ENCODE measurements around the gene TMPRSS12. TPM values are rescaled to one million over a fixed set of nuclear protein-coding genes. Genes with fewer than 3 reads are reported as not detected.

Gene TMPRSS12
- total and polyA plus RNA-seq, 2 of the 13 experiments (the other 11 are each of a cell fraction or from before 2014, with no cell fraction given) = not detected

DNA sequence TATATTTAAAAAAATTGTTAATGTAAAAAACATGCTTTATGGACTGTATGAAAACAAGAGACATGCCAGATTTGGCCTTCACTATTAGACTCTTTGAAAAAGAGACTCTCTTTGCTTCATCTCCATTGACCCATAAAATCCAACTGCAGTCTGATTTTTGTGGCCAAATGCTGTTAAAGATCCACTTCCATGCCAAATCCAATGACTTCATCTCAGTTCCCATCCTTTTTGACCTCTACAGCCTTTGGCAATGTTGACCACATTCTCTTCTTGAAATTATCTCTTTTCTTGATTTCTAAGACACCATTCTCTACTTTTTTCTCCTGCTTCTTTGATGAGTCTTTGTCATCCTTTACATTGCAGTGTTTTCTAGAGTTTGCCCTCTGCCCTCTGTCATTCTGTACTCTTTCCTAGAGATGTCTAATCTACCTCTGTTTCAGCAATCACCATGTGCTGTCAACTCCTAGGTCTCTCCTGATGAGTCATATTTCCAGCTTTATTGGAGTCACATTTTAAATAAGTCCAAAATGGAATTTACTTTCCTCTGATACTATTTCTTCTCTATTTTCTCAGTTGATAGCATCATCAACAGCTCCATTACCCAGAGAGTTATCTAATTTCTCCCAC lies 2.4 kb downstream of the TMPRSS12 start:
- CTCF ChIA-PET (ENCODE audit: low intra/inter-chr PET ratio, low total read pairs) = no interaction called here
- no peak for DNase-seq (ENCODE audit: low spot score)
- FAIRE-seq = no peak
- H3K9ac ChIP-seq (ENCODE audit: insufficient read depth, low read depth, low read length) = no peak overlapping the region
- H3K4me1 ChIP-seq (ENCODE audit: insufficient read depth, low read length) = no peaks in the 10 kb centered on the region
- no peaks in the 10 kb centered on the region for H4K20me1 ChIP-seq (ENCODE audit: insufficient read depth, low read length)
- no peak for TF ChIP-seq ZSCAN30 (CRISPR knock-in tag; IDR thresholded peaks at IDR 0.05)
- TF ChIP-seq ARNT2 (CRISPR knock-in tag; IDR thresholded peaks at IDR 0.05; ENCODE audit: low read depth) = no peak
- TF ChIP-seq ZNF737 (CRISPR knock-in tag; IDR thresholded peaks at IDR 0.05; ENCODE audit: borderline replicate concordance) = no peak
- no peak for TF ChIP-seq NFE2L1 (CRISPR knock-in tag; IDR thresholded peaks at IDR 0.05; ENCODE audit: borderline replicate concordance)
- no peak for TF ChIP-seq ZNF383 (CRISPR knock-in tag; IDR thresholded peaks at IDR 0.05; ENCODE audit: borderline replicate concordance)
- no peak for TF ChIP-seq NFIC (IDR thresholded peaks at IDR 0.05; ENCODE audit: low read length)
- no peak for TF ChIP-seq HCFC1 (IDR thresholded peaks at IDR 0.05; ENCODE audit: low read depth, low read length)
- TF ChIP-seq EP300 (IDR thresholded peaks at IDR 0.05; ENCODE audit: low read depth in 2 of 2, low read length in 2 of 2) = no peak
- TF ChIP-seq EP300 (CRISPR knock-in tag; IDR thresholded peaks at IDR 0.05; ENCODE audit: borderline replicate concordance) = no peak
- TF ChIP-seq FOXK2 (IDR thresholded peaks at IDR 0.05) = no peak
- TF ChIP-seq ZNF367 (CRISPR knock-in tag; IDR thresholded peaks at IDR 0.05; ENCODE audit: borderline replicate concordance) = no peak
- TF ChIP-seq MAFK (conservative IDR thresholded peaks at IDR 0.05 in 1 of 2, IDR thresholded peaks at IDR 0.05 in 1 of 2; ENCODE audit: low read length in 2 of 2) = no peak
- TF ChIP-seq, protein P1, sequence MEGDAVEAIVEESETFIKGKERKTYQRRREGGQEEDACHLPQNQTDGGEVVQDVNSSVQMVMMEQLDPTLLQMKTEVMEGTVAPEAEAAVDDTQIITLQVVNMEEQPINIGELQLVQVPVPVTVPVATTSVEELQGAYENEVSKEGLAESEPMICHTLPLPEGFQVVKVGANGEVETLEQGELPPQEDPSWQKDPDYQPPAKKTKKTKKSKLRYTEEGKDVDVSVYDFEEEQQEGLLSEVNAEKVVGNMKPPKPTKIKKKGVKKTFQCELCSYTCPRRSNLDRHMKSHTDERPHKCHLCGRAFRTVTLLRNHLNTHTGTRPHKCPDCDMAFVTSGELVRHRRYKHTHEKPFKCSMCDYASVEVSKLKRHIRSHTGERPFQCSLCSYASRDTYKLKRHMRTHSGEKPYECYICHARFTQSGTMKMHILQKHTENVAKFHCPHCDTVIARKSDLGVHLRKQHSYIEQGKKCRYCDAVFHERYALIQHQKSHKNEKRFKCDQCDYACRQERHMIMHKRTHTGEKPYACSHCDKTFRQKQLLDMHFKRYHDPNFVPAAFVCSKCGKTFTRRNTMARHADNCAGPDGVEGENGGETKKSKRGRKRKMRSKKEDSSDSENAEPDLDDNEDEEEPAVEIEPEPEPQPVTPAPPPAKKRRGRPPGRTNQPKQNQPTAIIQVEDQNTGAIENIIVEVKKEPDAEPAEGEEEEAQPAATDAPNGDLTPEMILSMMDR (CRISPR knock-in tag; IDR thresholded peaks at IDR 0.05) = no peak
- no peak for TF ChIP-seq RARG (CRISPR knock-in tag; IDR thresholded peaks at IDR 0.05; ENCODE audit: low read depth)
- TF ChIP-seq ZFY (CRISPR knock-in tag; IDR thresholded peaks at IDR 0.05) = no peak
- POLR2A ChIA-PET = no interaction called here
- H3K9me3 ChIP-seq (ENCODE audit: low read length) = no peaks in the 10 kb centered on the region
- no TSS peak for BruUV-seq (replicated peaks)
- H3K4me2 ChIP-seq (ENCODE audit: low read depth, low read length) = no peak overlapping the region
- no peaks in the 10 kb centered on the region for H3K36me3 ChIP-seq (replicated peaks in 1 of 2; ENCODE audit: control insufficient read depth in 1 of 2, insufficient read depth in 2 of 2, low read length in 2 of 2)
- H3K27ac ChIP-seq (ENCODE audit: extremely low read length, insufficient read depth, low read length) = no peak overlapping the region
- no peak overlapping the region for H3K4me3 ChIP-seq (replicated peaks in 1 of 3; ENCODE audit: insufficient read depth in 1 of 3, low read depth in 2 of 3, low read length in 3 of 3)
- H2AFZ ChIP-seq (ENCODE audit: low read length) = no peak overlapping the region
- H3K79me2 ChIP-seq (ENCODE audit: insufficient read depth, low read length) = no peaks in the 10 kb centered on the region
- no peaks in the 10 kb centered on the region for H3K27me3 ChIP-seq (ENCODE audit: control insufficient read depth in 1 of 2, insufficient read depth in 2 of 2, low read length in 2 of 2)
- in situ Hi-C loops (cut with HindIII; ENCODE audit: extremely low pct_ligation_motif_present, low pct_unique_long_range_greater_than_20kb) (no loop called here), intact Hi-C loops (cut with micrococcal nuclease; ENCODE audit: unreplicated experiment) (no loop called here)
- no peak for ATAC-seq
